Hematopoietic multipotent progenitor cell (in vitro differentiated cells): ENCODE measurements around the gene CCDC81. TPM values are rescaled to one million over a fixed set of nuclear protein-coding genes. Genes with fewer than 3 reads are reported as not detected.
"Not testable (repeated sequence)": the region's sequence is repeated elsewhere in the genome, so short reads cannot be mapped to it uniquely, and the experiment has no call there.

Source experiments
- DNase-seq, 3 donors: peaks; one replicate each; pipeline ENCODE4 v3.0.0-alpha.2; 2011 to 2015; ENCODE audit warnings: low read depth in 2 of 3, low spot score in 2 of 3
- total RNA-seq: library from RNA; depleted of rRNA; stranded (reverse); fragments of >200 nt; gene quantifications from one replicate; pipeline ENCODE4 v1.2.3, GENCODE V29; 2012

Gene CCDC81
- total RNA-seq, 1 donor = under 0.01 TPM

- DNase-seq = no peak
These were observed 11.6 kb downstream of the CCDC81 start for GRCh38 chr11:86386283-86386682.

- DNase-seq = no peak
These were observed 12.1 kb downstream of the CCDC81 start for GRCh38 chr11:86386746-86387145.

GRCh38 chr11:86388198-86388597 lies 13.5 kb downstream of the CCDC81 start:
- no peak for DNase-seq

GRCh38 chr11:86390487-86390886 lies 15.8 kb downstream of the CCDC81 start:
- DNase-seq = no peak

GRCh38 chr11:86395061-86395551 lies 20.4 kb downstream of the CCDC81 start:
- no peak for DNase-seq

- no peak for DNase-seq
These were observed 21.7 kb downstream of the CCDC81 start for GRCh38 chr11:86396396-86396795.

GRCh38 chr11:86397351-86397750 lies 22.7 kb downstream of the CCDC81 start:
- DNase-seq = no peak

GRCh38 chr11:86398106-86398505 lies 23.4 kb downstream of the CCDC81 start:
- no peak for DNase-seq

GRCh38 chr11:86403458-86403857 lies 28.8 kb downstream of the CCDC81 start:
- no peak for DNase-seq

- DNase-seq = no peak
These were observed 34.2 kb downstream of the CCDC81 start for GRCh38 chr11:86408845-86409244.

- DNase-seq = no peak
These were observed 39.3 kb downstream of the CCDC81 start for GRCh38 chr11:86414032-86414431.

- no peak for DNase-seq
These were observed 40.3 kb downstream of the CCDC81 start for GRCh38 chr11:86415026-86415425.

- no peak for DNase-seq
These were observed 41.8 kb downstream of the CCDC81 start for GRCh38 chr11:86416494-86416893.

- DNase-seq = not testable (repeated sequence)
These were observed 42.3 kb downstream of the CCDC81 start for GRCh38 chr11:86416951-86417350.

- no peak for DNase-seq
These were observed 43.4 kb downstream of the CCDC81 start for GRCh38 chr11:86418106-86418505.

- no peak for DNase-seq
These were observed 43.8 kb downstream of the CCDC81 start for GRCh38 chr11:86418513-86418912.

GRCh38 chr11:86418917-86419316 lies 44.2 kb downstream of the CCDC81 start:
- DNase-seq = peak in 1 of 3 donors; percentile 8

GRCh38 chr11:86421946-86422345 lies 47.3 kb downstream of the CCDC81 start:
- no peak for DNase-seq

GRCh38 chr11:86422371-86422770 lies 47.7 kb downstream of the CCDC81 start:
- DNase-seq = no peak

GRCh38 chr11:86423488-86423887 lies 48.8 kb downstream of the CCDC81 start:
- not testable (repeated sequence) for DNase-seq

GRCh38 chr11:86427441-86427840 lies 52.8 kb downstream of the CCDC81 start:
- no peak for DNase-seq

- DNase-seq = no peak
These were observed 56.6 kb downstream of the CCDC81 start for GRCh38 chr11:86431258-86431657.

- not testable (repeated sequence) for DNase-seq
These were observed 58.8 kb downstream of the CCDC81 start for GRCh38 chr11:86433361-86434095.
